GM12864 (cell line): ENCODE results near the gene FICD.

Source experiments
- DNase-seq: peaks from one replicate; pipeline ENCODE4 v3.0.0-alpha.2; 2011; ENCODE audit warnings: low read depth
- H3K4me3 ChIP-seq: 2 replicates; pipeline ENCODE4 v1.5.1; 2011; ENCODE audit warnings: mild to moderate bottlenecking, low read depth, low read length, control low read depth
- TF ChIP-seq, protein P1 (sequence below): IDR thresholded peaks from 2 replicates; pipeline ENCODE4 v1.5.1; 2011; ENCODE audit warnings: low read depth, mild to moderate bottlenecking, moderate library complexity, low read length, control low read depth, inconsistent platforms; ENCODE audit errors: missing control alignments

FICD gene

DNA sequence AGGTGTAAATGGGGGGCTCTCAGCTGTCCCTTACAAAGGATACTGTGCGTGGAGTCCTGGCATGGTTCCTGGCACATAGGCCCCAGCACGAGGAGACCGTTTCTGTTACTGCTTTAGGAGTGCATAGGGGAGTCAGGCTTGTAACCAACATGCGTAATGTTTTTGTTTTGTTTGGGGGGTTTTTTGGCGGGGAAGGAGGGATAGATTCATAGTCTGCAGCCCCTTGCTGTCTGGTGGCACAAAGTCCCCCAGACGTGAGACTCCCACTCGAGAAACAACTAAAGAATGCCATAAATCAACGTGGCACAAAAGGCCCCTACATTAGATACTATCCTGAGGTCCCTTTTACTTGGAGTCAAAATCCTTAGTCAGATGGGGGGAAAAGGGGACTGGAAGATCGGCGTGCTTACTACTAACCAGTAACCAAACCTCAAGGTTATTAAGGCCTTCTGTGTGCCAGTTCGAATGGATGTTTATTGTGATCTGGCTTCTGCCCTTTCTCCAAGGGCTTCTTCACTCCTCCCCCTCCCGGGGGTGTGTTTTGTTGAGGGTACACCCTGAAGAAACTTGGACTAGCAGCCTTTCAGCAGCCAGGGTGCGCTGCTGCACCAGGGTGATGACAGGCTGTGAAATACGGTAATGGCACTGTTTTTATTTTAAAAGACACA, 48.2 kb downstream of the FICD start:
- DNase-seq: peak; percentile 86
- peak overlapping the region; percentile 77 for H3K4me3 ChIP-seq
- TF ChIP-seq, protein P1, sequence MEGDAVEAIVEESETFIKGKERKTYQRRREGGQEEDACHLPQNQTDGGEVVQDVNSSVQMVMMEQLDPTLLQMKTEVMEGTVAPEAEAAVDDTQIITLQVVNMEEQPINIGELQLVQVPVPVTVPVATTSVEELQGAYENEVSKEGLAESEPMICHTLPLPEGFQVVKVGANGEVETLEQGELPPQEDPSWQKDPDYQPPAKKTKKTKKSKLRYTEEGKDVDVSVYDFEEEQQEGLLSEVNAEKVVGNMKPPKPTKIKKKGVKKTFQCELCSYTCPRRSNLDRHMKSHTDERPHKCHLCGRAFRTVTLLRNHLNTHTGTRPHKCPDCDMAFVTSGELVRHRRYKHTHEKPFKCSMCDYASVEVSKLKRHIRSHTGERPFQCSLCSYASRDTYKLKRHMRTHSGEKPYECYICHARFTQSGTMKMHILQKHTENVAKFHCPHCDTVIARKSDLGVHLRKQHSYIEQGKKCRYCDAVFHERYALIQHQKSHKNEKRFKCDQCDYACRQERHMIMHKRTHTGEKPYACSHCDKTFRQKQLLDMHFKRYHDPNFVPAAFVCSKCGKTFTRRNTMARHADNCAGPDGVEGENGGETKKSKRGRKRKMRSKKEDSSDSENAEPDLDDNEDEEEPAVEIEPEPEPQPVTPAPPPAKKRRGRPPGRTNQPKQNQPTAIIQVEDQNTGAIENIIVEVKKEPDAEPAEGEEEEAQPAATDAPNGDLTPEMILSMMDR: peak; percentile 84

DNA sequence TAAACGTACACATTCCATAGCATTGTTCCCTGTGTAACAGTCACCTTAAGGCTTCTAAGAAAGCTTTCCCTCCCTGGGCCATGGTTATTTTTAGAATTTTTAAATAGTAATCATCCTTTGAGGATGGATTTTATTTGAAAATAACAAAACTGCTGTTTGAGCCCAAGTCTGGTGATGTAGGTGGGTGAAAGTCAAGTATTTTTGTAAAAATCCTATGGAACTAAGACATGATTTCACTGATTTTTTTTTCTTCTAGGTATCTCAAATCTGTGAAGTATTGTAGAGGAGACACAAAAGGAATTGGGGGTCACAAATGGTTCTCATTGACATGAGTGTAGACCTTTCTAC, 48.7 kb downstream of the FICD start:
- peak overlapping the region; percentile 77; the same call in 1 of the 2 replicates for H3K4me3 ChIP-seq
- TF ChIP-seq, protein P1: no peak
- DNase-seq: no peak

DNA sequence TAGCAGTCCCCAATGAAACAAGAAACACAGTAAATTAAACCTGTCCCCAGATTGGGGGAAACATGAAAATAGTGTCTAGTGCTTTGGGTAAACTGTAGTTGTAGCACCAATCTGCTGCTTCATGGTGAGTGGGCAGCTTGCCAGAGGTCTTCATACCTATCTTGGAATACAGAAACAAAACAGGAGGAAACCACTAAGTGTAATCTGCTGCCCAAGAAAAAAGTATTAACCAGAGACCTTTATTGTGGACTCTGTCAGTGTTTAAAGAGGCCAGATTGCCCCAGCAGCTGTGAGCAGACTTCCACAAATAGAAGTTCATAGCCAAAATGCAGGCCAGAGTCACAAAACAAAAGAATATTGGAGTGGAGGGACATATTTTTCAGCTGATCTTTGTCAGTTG, 49.6 kb downstream of the FICD start:
- no peak overlapping the region for H3K4me3 ChIP-seq
- DNase-seq: no peak
- TF ChIP-seq, protein P1: no peak

DNA sequence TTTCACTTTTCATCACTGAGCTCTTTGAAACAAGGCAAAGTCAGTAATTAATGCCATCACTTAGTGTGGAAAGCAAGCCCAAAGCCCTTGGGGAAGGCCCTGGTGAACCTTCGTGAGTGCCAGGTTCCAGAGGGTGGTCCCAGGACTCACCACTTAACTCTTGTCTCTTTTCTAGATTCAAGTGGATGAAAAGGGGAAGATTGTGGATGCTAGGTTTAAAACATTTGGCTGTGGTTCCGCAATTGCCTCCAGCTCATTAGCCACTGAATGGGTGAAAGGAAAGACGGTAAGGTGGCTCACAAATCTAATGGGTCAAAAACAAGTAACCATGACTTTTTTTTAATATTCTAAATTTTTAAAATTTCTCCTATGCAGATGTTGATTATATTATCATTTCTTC, 50.1 kb downstream of the FICD start:
- DNase-seq: no peak
- TF ChIP-seq, protein P1: no peak
- H3K4me3 ChIP-seq: no peak overlapping the region

DNA sequence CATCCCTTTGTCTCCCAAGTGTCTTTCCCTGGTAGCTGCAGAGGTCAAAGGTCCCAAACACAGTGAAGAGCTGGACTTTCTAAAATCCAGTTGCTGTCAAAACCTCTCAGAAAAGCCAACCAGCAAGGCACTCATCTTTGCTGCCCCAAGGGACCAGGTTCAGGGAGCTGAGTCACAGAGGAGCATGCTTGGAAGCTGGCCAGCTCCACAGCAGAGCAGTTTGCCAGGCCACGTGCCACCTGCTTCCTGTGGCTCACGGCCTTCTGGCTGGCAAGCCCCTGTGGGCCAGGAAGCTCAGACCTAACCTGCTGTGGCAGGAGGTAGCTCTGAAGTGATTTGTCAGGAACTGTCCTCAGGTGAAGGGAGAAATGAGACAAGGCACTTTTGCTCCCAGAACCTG, 50.9 kb downstream of the FICD start:
- no peak for DNase-seq
- TF ChIP-seq, protein P1: no peak
- H3K4me3 ChIP-seq: no peak overlapping the region

DNA sequence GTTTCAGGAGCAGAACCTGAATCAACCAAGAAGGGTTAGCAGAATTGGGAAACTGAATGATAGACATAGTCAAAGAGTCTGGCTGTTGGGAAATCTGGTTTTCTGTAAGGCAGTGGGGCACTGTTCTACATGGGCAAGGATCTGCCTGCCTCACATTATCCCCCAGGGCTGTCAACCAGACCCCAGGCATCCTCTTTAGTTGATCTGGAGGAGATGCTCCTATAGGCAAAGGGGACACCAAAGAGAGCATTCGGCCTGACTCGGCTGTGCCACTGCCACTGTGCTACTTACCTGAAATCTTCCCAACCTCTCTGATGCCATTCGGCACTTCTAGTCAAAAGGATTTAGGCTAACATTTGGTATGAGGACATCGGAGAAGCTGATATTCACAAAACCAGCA, 51.4 kb downstream of the FICD start:
- H3K4me3 ChIP-seq: no peak overlapping the region
- DNase-seq: no peak
- TF ChIP-seq, protein P1: no peak
